Right renal pelvis (tissue), 4 donors: ENCODE measurements around the gene CD180. TPM values are rescaled to one million over a fixed set of nuclear protein-coding genes. Genes with fewer than 3 reads are reported as not detected.

ENCODE experiments used
- DNase-seq, 4 donors: peaks; one replicate each; pipeline ENCODE4 v3.0.0-alpha.2; 2013; ENCODE audit warnings: low read depth in 4 of 4, low spot score in 3 of 4, missing footprints in 1 of 4
- polyA plus RNA-seq, 4 donors: library from polyadenylated mRNA; unstranded; fragments of 120-200 nt; gene quantifications; one replicate each; pipeline ENCODE4 v1.2.1, GENCODE V29; 2013; ENCODE audit not compliant: insufficient read length in 4 of 4

CD180 gene
- polyA plus RNA-seq, 4 donors = 0.31 to 0.89 (median 0.72) TPM

GRCh38 chr5:67164856-67165525 is 31.6 kb downstream of the CD180 start:
- DNase-seq = no peak

GRCh38 chr5:67163863-67164595 is 32.6 kb downstream of the CD180 start:
- no peak for DNase-seq

- DNase-seq = no peak
These were observed 33.3 kb downstream of the CD180 start for GRCh38 chr5:67163231-67163756.

- no peak for DNase-seq
These were observed 34.8 kb downstream of the CD180 start for GRCh38 chr5:67161767-67162166.

- DNase-seq = no peak
These were observed 35.6 kb downstream of the CD180 start for GRCh38 chr5:67160985-67161384.

- DNase-seq = no peak
These were observed 36.3 kb downstream of the CD180 start for GRCh38 chr5:67160272-67160671.

- no peak for DNase-seq
These were observed 39.5 kb downstream of the CD180 start for GRCh38 chr5:67156976-67157583.

GRCh38 chr5:67154556-67155206 is 41.9 kb downstream of the CD180 start:
- no peak for DNase-seq

GRCh38 chr5:67153292-67153691 is 43.3 kb downstream of the CD180 start:
- DNase-seq = no peak

- DNase-seq = no peak
These were observed 44.2 kb downstream of the CD180 start for GRCh38 chr5:67152400-67152799.

GRCh38 chr5:67149951-67150523 is 46.6 kb downstream of the CD180 start:
- DNase-seq = no peak

GRCh38 chr5:67149057-67149950 is 47.3 kb downstream of the CD180 start:
- no peak for DNase-seq

GRCh38 chr5:67147760-67148159 is 48.8 kb downstream of the CD180 start:
- no peak for DNase-seq

GRCh38 chr5:67146981-67147380 is 49.6 kb downstream of the CD180 start:
- DNase-seq = no peak

GRCh38 chr5:67146574-67146973 is 50.0 kb downstream of the CD180 start:
- DNase-seq = no peak

GRCh38 chr5:67144183-67144639 is 52.4 kb downstream of the CD180 start:
- DNase-seq = no peak

GRCh38 chr5:67143549-67143948 is 53.0 kb downstream of the CD180 start:
- DNase-seq = no peak

GRCh38 chr5:67142816-67143215 is 53.8 kb downstream of the CD180 start:
- no peak for DNase-seq

GRCh38 chr5:67141644-67142043 is 55.0 kb downstream of the CD180 start:
- DNase-seq = no peak

- DNase-seq = no peak
These were observed 56.2 kb downstream of the CD180 start for GRCh38 chr5:67140413-67140812.
